HUES48 (cell line): ENCODE data around the gene CFD.
"Not testable (repeated sequence)": the region's sequence is repeated elsewhere in the genome, so short reads cannot be mapped to it uniquely, and the experiment has no call there.

Experiments used
- H3K27ac ChIP-seq: one replicate; pipeline ENCODE4 v1.7.0; 2013; ENCODE audit warnings: low read depth, low read length, inconsistent platforms
- H3K27me3 ChIP-seq: 2 replicates; pipeline ENCODE4 v1.6.1; 2013; ENCODE audit warnings: mild to moderate bottlenecking, low read length; ENCODE audit not compliant: control insufficient read depth, insufficient read depth
- H3K36me3 ChIP-seq: 2 replicates; pipeline ENCODE4 v1.6.1; 2013; ENCODE audit warnings: low read length; ENCODE audit not compliant: control insufficient read depth, insufficient read depth
- H3K4me1 ChIP-seq: 2 replicates; pipeline ENCODE4 v1.6.1; 2013; ENCODE audit warnings: mild to moderate bottlenecking, low read length; ENCODE audit not compliant: control insufficient read depth, insufficient read depth
- H3K4me3 ChIP-seq: 2 replicates; pipeline ENCODE4 v1.5.1; 2013; ENCODE audit warnings: mild to moderate bottlenecking, low read depth, low read length
- H3K9ac ChIP-seq: 2 replicates; pipeline ENCODE4 v1.6.1; 2013; ENCODE audit warnings: mild to moderate bottlenecking, low read depth, low read length, moderate library complexity
- H3K9me3 ChIP-seq: 2 replicates; pipeline ENCODE4 v1.6.1; 2013; ENCODE audit warnings: low read length; ENCODE audit not compliant: control insufficient read depth, insufficient read depth

The CFD gene

GRCh38 chr19:887072-887471 lies 27.6 kb downstream of the CFD start:
- H3K9me3 ChIP-seq = no peaks in the 10 kb centered on the region
- no peak overlapping the region for H3K27ac ChIP-seq
- H3K36me3 ChIP-seq = peaks cover 58% of the 10 kb centered on the region
- no peak overlapping the region for H3K9ac ChIP-seq
- H3K4me1 ChIP-seq = no peaks in the 10 kb centered on the region
- no peak overlapping the region for H3K4me3 ChIP-seq
- H3K27me3 ChIP-seq = no peaks in the 10 kb centered on the region

- Histone ChIP-seq H3K9ac (no peak overlapping the region), H3K36me3 (peaks cover 54% of the 10 kb centered on the region), H3K27ac (no peak overlapping the region), H3K27me3 (no peaks in the 10 kb centered on the region), H3K4me1 (no peaks in the 10 kb centered on the region), H3K4me3 (no peak overlapping the region), H3K9me3 (no peaks in the 10 kb centered on the region)
These were observed 28.1 kb downstream of the CFD start for GRCh38 chr19:887599-887998.

- Histone ChIP-seq H3K9me3 (no peaks in the 10 kb centered on the region), H3K27me3 (no peaks in the 10 kb centered on the region), H3K4me1 (no peaks in the 10 kb centered on the region), H3K9ac (no peak overlapping the region), H3K4me3 (no peak overlapping the region), H3K27ac (no peak overlapping the region), H3K36me3 (peaks cover 46% of the 10 kb centered on the region)
These were observed 29.3 kb downstream of the CFD start for GRCh38 chr19:888581-889385.

- no peak overlapping the region for H3K27ac ChIP-seq
- H3K36me3 ChIP-seq = peaks cover 41% of the 10 kb centered on the region
- H3K27me3 ChIP-seq = no peaks in the 10 kb centered on the region
- no peak overlapping the region for H3K9ac ChIP-seq
- H3K4me1 ChIP-seq = no peaks in the 10 kb centered on the region
- no peak overlapping the region for H3K4me3 ChIP-seq
- H3K9me3 ChIP-seq = no peaks in the 10 kb centered on the region
These were observed 30.3 kb downstream of the CFD start for GRCh38 chr19:889662-890295.

- Histone ChIP-seq H3K9ac (no peak overlapping the region), H3K36me3 (peaks cover 33% of the 10 kb centered on the region), H3K4me3 (no peak overlapping the region), H3K27ac (no peak overlapping the region), H3K27me3 (no peaks in the 10 kb centered on the region), H3K9me3 (no peaks in the 10 kb centered on the region), H3K4me1 (no peaks in the 10 kb centered on the region)
These were observed 31.4 kb downstream of the CFD start for GRCh38 chr19:890831-891230.

DNA sequence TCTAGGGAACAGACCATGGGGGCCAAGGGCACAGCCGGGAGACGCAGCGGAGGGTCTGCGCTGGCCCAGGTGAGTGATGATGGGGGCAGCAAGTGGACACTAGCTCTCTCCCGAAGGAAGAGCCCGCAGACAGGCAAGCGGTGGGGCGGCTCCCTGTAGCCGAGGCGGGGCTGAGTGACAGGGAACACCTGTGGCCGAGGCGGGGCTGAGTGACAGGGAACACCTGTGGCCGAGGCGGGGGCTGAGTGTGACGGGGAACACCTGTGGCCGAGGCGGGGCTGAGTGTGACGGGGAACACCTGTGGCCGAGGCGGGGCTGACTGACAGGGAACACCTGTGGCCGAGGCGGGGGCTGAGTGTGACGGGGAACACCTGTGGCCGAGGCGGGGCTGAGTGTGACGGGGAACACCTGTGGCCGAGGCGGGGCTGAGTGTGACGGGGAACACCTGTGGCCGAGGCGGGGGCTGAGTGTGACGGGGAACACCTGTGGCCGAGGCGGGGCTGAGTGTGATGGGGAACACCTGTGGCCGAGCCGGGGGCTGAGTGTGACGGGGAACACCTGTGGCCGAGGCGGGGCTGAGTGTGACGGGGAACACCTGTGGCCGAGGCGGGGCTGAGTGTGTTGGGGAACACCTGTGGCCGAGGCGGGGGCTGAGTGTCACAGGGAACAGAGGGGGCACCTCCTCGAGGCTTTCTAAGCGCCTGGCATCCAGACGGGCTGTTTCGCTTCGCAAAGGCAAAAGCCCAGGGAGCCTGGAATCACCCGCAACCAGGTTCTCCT lies 32.1 kb downstream of the CFD start:
- H3K4me1 ChIP-seq, H3K9me3 ChIP-seq, H3K9ac ChIP-seq, H3K27me3 ChIP-seq, H3K27ac ChIP-seq: not testable (repeated sequence)
- H3K36me3 ChIP-seq = peaks cover 28% of the 10 kb centered on the region
- H3K4me3 ChIP-seq = peak overlapping the region; percentile 93; the same call in 1 of the 2 replicates

DNA sequence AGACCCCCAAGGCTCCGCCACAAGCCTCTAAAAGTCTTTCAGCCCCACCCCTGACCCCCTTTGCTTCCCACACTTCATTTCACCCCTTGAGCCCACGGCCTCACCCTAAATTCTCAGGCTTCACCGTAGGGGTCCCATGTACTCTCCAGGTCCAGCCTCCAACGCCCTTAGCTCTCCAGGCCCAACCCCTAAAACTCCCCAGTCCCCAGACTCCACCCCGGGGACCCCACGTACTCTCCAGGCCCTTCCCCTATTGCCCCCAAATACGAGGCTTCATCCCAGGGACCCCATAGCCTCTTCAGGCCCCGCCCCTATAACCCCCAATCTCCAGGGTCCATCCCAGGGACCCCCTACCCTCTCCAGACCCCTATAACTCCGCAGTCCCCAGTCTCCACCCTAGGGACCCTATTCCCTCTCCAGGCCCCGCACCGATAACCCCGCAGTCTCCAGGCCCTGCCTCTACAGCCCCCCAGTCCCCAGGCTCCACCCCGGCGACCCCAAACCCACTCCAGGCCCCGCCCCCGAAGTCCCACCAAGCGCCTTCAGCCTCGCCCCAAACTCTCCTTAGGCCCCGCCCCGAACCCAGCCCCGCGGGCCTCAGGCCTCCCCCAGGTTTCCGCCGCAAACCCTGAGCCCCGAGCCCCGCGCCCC lies 32.9 kb downstream of the CFD start:
- H3K9ac ChIP-seq = no peak overlapping the region
- H3K27me3 ChIP-seq = no peaks in the 10 kb centered on the region
- H3K36me3 ChIP-seq = peaks cover 29% of the 10 kb centered on the region
- H3K4me1 ChIP-seq = no peaks in the 10 kb centered on the region
- H3K27ac ChIP-seq = peak overlapping the region; percentile 93
- H3K4me3 ChIP-seq = peak overlapping the region; percentile 93
- no peaks in the 10 kb centered on the region for H3K9me3 ChIP-seq

- Histone ChIP-seq H3K4me3 (peak within 1 kb of the TSS; percentile 93), H3K9me3 (no peaks in the 10 kb centered on the region), H3K4me1 (no peaks in the 10 kb centered on the region), H3K9ac (peak within 1 kb of the TSS; percentile 73), H3K27ac (peak within 1 kb of the TSS; percentile 93), H3K27me3 (no peaks in the 10 kb centered on the region), H3K36me3 (peaks cover 29% of the 10 kb centered on the region)
These were observed 33.6 kb downstream of the CFD start, which contains the start of the genes MED16 and RNU6-9 for GRCh38 chr19:892894-893689. Gene MED16, minus strand, starts transcription at chr19:893187. Its CDS starts 2,056 bp downstream, at chr19:891131. Gene RNU6-9, plus strand, starts transcription at chr19:893484.

GRCh38 chr19:896434-896833 lies 37.0 kb downstream of the CFD start:
- H3K27me3 ChIP-seq = no peaks in the 10 kb centered on the region
- no peak overlapping the region for H3K9ac ChIP-seq
- no peaks in the 10 kb centered on the region for H3K9me3 ChIP-seq
- no peak overlapping the region for H3K4me3 ChIP-seq
- H3K36me3 ChIP-seq = peaks cover 13% of the 10 kb centered on the region; the same call in 1 of the 2 replicates
- H3K4me1 ChIP-seq = no peaks in the 10 kb centered on the region
- H3K27ac ChIP-seq = no peak overlapping the region

GRCh38 chr19:896999-897398 lies 37.5 kb downstream of the CFD start:
- H3K4me1 ChIP-seq = no peaks in the 10 kb centered on the region
- H3K9me3 ChIP-seq = no peaks in the 10 kb centered on the region
- no peak overlapping the region for H3K9ac ChIP-seq
- H3K36me3 ChIP-seq = peaks cover 13% of the 10 kb centered on the region; the same call in 1 of the 2 replicates
- no peaks in the 10 kb centered on the region for H3K27me3 ChIP-seq
- H3K4me3 ChIP-seq = no peak overlapping the region
- H3K27ac ChIP-seq = no peak overlapping the region
